Upper lobe of left lung (tissue), 4 donors: ENCODE results near the gene CERS6.

Experiments used
- CTCF ChIP-seq, 6 experiments: fragments of 450-650 bp in 4 of 6; fragments of 200-600 bp in 2 of 6; sonication (generic) in 2 of 6; IDR thresholded peaks; one replicate each; pipeline ENCODE4 v1.5.1; 2016 to 2019; ENCODE audit warnings: antibody characterized with exemption in 6 of 6
- POLR2A ChIP-seq, 4 donors: fragments of 450-650 bp; IDR thresholded peaks; one replicate each; pipeline ENCODE4 v1.5.1; 2016 to 2017; ENCODE audit warnings: antibody characterized with exemption in 4 of 4, mild to moderate bottlenecking in 2 of 4
- POLR2AphosphoS5 ChIP-seq, 2 donors: sonication (generic); formaldehyde crosslinking; IDR thresholded peaks; one replicate each; pipeline ENCODE4 v1.5.1; 2017; ENCODE audit warnings: antibody characterized with exemption in 2 of 2

- TF ChIP-seq POLR2AphosphoS5 (IDR thresholded peaks at IDR 0.05) (no peak), POLR2A (IDR thresholded peaks at IDR 0.05) (no peak), CTCF (IDR thresholded peaks at IDR 0.05) (no peak)
Measured at GRCh38 chr2:168422584-168422983, 33.5 kb upstream of the CERS6 start.
